DND-41 (cell line): ENCODE results near the gene TAS2R30.

Source experiments
- ATAC-seq: fragments of 200-7000 bp; cut with Tn5 transposase; 3 replicates; pipeline ENCODE4 v1.9.1; 2021; ENCODE audit warnings: low read depth; ENCODE audit not compliant: insufficient read depth
- DNase-seq: peaks from one replicate; pipeline ENCODE4 v3.0.0-alpha.2; 2020
- H2AFZ ChIP-seq: 2 replicates; pipeline ENCODE4 v1.6.0; 2012; ENCODE audit warnings: low read depth, low read length
- H3K27ac ChIP-seq: 2 replicates; pipeline ENCODE4 v1.5.1; 2012; ENCODE audit warnings: low read length, inconsistent platforms
- H3K27me3 ChIP-seq: fragments of 200-600 bp; sonication (generic); 2 replicates; pipeline ENCODE4 v1.6.0; 2012; ENCODE audit warnings: low read length, mild to moderate bottlenecking, inconsistent platforms; ENCODE audit not compliant: insufficient read depth, poor library complexity
- H3K36me3 ChIP-seq: 2 replicates; pipeline ENCODE4 v1.5.1; 2012; ENCODE audit warnings: low read length, inconsistent platforms; ENCODE audit not compliant: insufficient read depth
- H3K4me1 ChIP-seq: 2 replicates; pipeline ENCODE4 v1.5.1; 2012; ENCODE audit warnings: mild to moderate bottlenecking, low read length; ENCODE audit not compliant: insufficient read depth
- H3K4me2 ChIP-seq: 2 replicates; pipeline ENCODE4 v1.6.0; 2012; ENCODE audit warnings: mild to moderate bottlenecking, moderate library complexity, low read length, inconsistent platforms; ENCODE audit not compliant: insufficient read depth
- H3K4me3 ChIP-seq, 2 experiments: fragments of 200-600 bp in 1 of 2; shearing (Covaris generic) in 1 of 2; 2 replicates each; pipeline ENCODE4 v1.5.1; 2012 to 2016; ENCODE audit warnings: inconsistent platforms in 2 of 2, low read length in 2 of 2, mild to moderate bottlenecking in 2 of 2, low read depth in 1 of 2, moderate library complexity in 1 of 2
- H3K79me2 ChIP-seq: 2 replicates; pipeline ENCODE4 v1.6.0; 2012; ENCODE audit warnings: low read length, inconsistent platforms; ENCODE audit not compliant: insufficient read depth
- H3K9ac ChIP-seq: 2 replicates; pipeline ENCODE4 v1.6.0; 2012; ENCODE audit warnings: low read depth, mild to moderate bottlenecking, inconsistent platforms, low read length, moderate library complexity
- H3K9me3 ChIP-seq: 2 replicates; pipeline ENCODE4 v1.5.1; 2012; ENCODE audit warnings: low read length, moderate library complexity, mild to moderate bottlenecking, inconsistent platforms; ENCODE audit not compliant: insufficient read depth, severe bottlenecking
- H4K20me1 ChIP-seq: 2 replicates; pipeline ENCODE4 v1.6.0; 2012; ENCODE audit warnings: low read length; ENCODE audit not compliant: insufficient read depth
- EZH2 ChIP-seq: IDR thresholded peaks from 3 replicates; pipeline ENCODE4 v1.6.1; 2012; ENCODE audit warnings: borderline replicate concordance, low read depth, mild to moderate bottlenecking, moderate library complexity, low read length, inconsistent platforms; ENCODE audit not compliant: severe bottlenecking
- TF ChIP-seq, protein P1 (sequence below): IDR thresholded peaks from 2 replicates; pipeline ENCODE4 v1.5.1; 2012; ENCODE audit warnings: borderline replicate concordance, low read length, moderate library complexity, mild to moderate bottlenecking; ENCODE audit not compliant: poor library complexity, severe bottlenecking; ENCODE audit errors: extremely low read depth

Gene TAS2R30

GRCh38 chr12:11170810-11171144 is 36.3 kb upstream of the TAS2R30 start:
- ATAC-seq, result no peak
- peak overlapping the region; percentile 82 for H3K9ac ChIP-seq
- peaks cover 51% of the 10 kb centered on the region for H3K4me1 ChIP-seq
- H3K4me2 ChIP-seq, result peak overlapping the region; percentile 77
- H3K27ac ChIP-seq, result peak overlapping the region; percentile 96
- H3K9me3 ChIP-seq, result no peaks in the 10 kb centered on the region
- peak overlapping the region; percentile 55 to 73 for H3K4me3 ChIP-seq
- TF ChIP-seq, protein P1, sequence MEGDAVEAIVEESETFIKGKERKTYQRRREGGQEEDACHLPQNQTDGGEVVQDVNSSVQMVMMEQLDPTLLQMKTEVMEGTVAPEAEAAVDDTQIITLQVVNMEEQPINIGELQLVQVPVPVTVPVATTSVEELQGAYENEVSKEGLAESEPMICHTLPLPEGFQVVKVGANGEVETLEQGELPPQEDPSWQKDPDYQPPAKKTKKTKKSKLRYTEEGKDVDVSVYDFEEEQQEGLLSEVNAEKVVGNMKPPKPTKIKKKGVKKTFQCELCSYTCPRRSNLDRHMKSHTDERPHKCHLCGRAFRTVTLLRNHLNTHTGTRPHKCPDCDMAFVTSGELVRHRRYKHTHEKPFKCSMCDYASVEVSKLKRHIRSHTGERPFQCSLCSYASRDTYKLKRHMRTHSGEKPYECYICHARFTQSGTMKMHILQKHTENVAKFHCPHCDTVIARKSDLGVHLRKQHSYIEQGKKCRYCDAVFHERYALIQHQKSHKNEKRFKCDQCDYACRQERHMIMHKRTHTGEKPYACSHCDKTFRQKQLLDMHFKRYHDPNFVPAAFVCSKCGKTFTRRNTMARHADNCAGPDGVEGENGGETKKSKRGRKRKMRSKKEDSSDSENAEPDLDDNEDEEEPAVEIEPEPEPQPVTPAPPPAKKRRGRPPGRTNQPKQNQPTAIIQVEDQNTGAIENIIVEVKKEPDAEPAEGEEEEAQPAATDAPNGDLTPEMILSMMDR, result no peak
- TF ChIP-seq EZH2, result no peak
- H2AFZ ChIP-seq, result peak overlapping the region; percentile 89
- H3K27me3 ChIP-seq, result no peaks in the 10 kb centered on the region
- peaks cover 50% of the 10 kb centered on the region for H3K36me3 ChIP-seq
- H4K20me1 ChIP-seq, result peaks cover 38% of the 10 kb centered on the region
- no peak for DNase-seq
- H3K79me2 ChIP-seq, result peaks cover 92% of the 10 kb centered on the region

- Histone ChIP-seq H4K20me1 (peaks cover 50% of the 10 kb centered on the region), H3K9me3 (no peaks in the 10 kb centered on the region), H3K27me3 (no peaks in the 10 kb centered on the region), H3K9ac (no peak overlapping the region), H3K4me1 (peaks cover 30% of the 10 kb centered on the region), H3K4me3 (no peak overlapping the region), H3K79me2 (peaks cover 97% of the 10 kb centered on the region), H3K36me3 (peaks cover 55% of the 10 kb centered on the region), H2AFZ (no peak overlapping the region), H3K4me2 (no peak overlapping the region), H3K27ac (no peak overlapping the region)
- DNase-seq (no peak), ATAC-seq (no peak)
- no peak for TF ChIP-seq EZH2
- TF ChIP-seq, protein P1, result no peak
Observed at GRCh38 chr12:11166300-11166699, 31.9 kb upstream of the TAS2R30 start.

DNA sequence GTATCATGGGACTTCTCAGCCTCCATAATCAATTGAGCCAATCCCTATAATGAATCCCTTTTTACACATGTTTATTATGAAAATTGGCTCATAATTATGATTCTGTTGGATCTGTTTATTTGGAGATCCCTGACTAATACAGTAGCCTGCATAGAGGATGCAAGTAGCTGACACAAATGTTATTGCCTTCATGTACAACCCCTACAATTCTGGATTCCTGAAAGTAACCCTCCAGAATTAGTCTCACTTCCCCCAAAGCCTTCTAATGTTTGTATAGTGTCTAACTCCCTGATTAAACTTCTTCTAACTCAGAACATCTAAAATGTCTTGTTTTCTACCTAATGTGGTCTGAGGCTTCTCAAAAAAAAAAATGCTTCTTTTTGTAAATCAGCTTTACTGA is 29.9 kb upstream of the TAS2R30 start:
- Histone ChIP-seq H3K9me3 (no peaks in the 10 kb centered on the region), H2AFZ (no peak overlapping the region), H3K9ac (no peak overlapping the region), H3K4me1 (peaks cover 18% of the 10 kb centered on the region), H3K4me2 (peak overlapping the region; percentile 7; the same call in 1 of the 2 replicates), H4K20me1 (peaks cover 48% of the 10 kb centered on the region), H3K36me3 (peaks cover 62% of the 10 kb centered on the region), H3K27ac (no peak overlapping the region), H3K79me2 (peaks cover 98% of the 10 kb centered on the region), H3K4me3 (no peak overlapping the region), H3K27me3 (no peaks in the 10 kb centered on the region)
- DNase-seq, result no peak
- no peak for TF ChIP-seq EZH2
- TF ChIP-seq, protein P1, result no peak
- no peak for ATAC-seq

GRCh38 chr12:11162502-11162901 is 28.1 kb upstream of the TAS2R30 start:
- Histone ChIP-seq H3K36me3 (peaks cover 59% of the 10 kb centered on the region), H3K4me2 (no peak overlapping the region), H3K27ac (no peak overlapping the region), H3K79me2 (peaks cover 99% of the 10 kb centered on the region), H3K9me3 (peaks cover 6% of the 10 kb centered on the region), H3K9ac (no peak overlapping the region), H3K27me3 (no peaks in the 10 kb centered on the region), H3K4me1 (peaks cover 5% of the 10 kb centered on the region; the same call in 1 of the 2 replicates), H3K4me3 (no peak overlapping the region), H2AFZ (no peak overlapping the region), H4K20me1 (peaks cover 46% of the 10 kb centered on the region; the same call in 1 of the 2 replicates)
- ATAC-seq (no peak), DNase-seq (no peak)
- TF ChIP-seq EZH2, result no peak
- TF ChIP-seq, protein P1, result no peak
